Measurements from ENCODE around the gene VPS45.
A peak's percentile ranks its signal among the peaks of the same experiment; 100 is the strongest.

- TF ChIP-seq CTCF (IDR thresholded peaks at IDR 0.05) = no peak
- no peak for TF ChIP-seq POLR2A (IDR thresholded peaks at IDR 0.05; ENCODE audit: low read depth)
- TF ChIP-seq EP300 (IDR thresholded peaks at IDR 0.05) = no peak
- TF ChIP-seq POLR2AphosphoS5 (IDR thresholded peaks at IDR 0.05) = peak in 1 of 2 donors; percentile 44
Measured at GRCh38 chr1:150093805-150094204, 26.2 kb downstream of the VPS45 start.
